ENCODE data around the gene NPR3.

DNA sequence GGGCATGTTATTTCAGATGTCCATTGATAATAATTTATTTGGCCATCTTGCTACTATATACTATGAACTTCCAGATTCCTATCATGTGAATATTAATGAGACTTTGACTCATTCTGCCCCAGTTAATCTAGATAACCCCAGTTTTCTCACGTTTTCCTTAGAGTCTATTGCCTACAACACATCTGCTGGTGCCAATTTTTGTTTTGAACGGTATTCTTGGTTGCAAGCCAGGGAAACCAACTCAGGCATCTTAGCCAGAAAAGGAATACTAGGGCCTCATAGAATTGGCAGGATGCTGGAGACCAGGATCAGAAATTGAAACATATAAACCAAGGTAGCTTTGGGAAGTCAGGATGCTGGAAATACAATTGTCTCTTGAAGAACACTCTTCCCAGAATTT lies 28.0 kb upstream of the NPR3 start:
- no peak for TF ChIP-seq EP300 (IDR thresholded peaks at IDR 0.05)
- TF ChIP-seq, protein P1, sequence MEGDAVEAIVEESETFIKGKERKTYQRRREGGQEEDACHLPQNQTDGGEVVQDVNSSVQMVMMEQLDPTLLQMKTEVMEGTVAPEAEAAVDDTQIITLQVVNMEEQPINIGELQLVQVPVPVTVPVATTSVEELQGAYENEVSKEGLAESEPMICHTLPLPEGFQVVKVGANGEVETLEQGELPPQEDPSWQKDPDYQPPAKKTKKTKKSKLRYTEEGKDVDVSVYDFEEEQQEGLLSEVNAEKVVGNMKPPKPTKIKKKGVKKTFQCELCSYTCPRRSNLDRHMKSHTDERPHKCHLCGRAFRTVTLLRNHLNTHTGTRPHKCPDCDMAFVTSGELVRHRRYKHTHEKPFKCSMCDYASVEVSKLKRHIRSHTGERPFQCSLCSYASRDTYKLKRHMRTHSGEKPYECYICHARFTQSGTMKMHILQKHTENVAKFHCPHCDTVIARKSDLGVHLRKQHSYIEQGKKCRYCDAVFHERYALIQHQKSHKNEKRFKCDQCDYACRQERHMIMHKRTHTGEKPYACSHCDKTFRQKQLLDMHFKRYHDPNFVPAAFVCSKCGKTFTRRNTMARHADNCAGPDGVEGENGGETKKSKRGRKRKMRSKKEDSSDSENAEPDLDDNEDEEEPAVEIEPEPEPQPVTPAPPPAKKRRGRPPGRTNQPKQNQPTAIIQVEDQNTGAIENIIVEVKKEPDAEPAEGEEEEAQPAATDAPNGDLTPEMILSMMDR (IDR thresholded peaks at IDR 0.05), result no peak
- TF ChIP-seq POLR2AphosphoS5 (IDR thresholded peaks at IDR 0.05), result no peak
- no peak for TF ChIP-seq POLR2A (IDR thresholded peaks at IDR 0.05; ENCODE audit: low read depth)

Measured in esophagus muscularis mucosa (tissue), 4 donors.